Measurements from ENCODE around the gene NKX3-2.

Gene NKX3-2

GRCh38 chr4:13522282-13523104 is 21.8 kb downstream of the NKX3-2 start:
- peak in 1 of 2 donors; percentile 25 for DNase-seq (ENCODE audit: low spot score in 2 of 2)
- H3K9me3 Mint-ChIP-seq: no peaks in the 10 kb centered on the region
- H3K27me3 Mint-ChIP-seq: peaks cover 17% of the 10 kb centered on the region
- H3K4me3 Mint-ChIP-seq: no peak overlapping the region
- no peak for ATAC-seq (ENCODE audit: low read depth)
- H3K36me3 Mint-ChIP-seq: no peaks in the 10 kb centered on the region
- H3K4me1 Mint-ChIP-seq: peaks cover 3% of the 10 kb centered on the region
- no peak overlapping the region for H3K27ac Mint-ChIP-seq

DNA sequence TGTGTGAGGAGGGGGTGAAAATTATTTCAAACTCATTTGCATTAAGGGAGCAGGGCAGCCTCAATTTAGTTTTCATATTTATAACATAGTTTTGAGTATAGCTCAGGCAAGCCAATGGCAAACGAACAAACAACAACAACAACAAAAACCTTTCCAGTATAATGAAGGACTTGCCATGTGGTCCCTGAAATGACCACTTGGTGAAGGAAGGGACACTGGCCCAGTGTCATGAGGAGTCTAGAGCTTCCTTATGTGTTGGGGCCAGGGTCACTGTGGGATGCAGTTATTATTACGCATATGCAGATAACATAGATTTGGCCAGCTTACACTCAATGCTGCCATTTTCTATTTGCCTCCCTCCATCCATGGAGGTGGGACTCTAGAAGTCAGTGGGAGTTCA is 23.3 kb downstream of the NKX3-2 start:
- ATAC-seq (ENCODE audit: low read depth): no peak

DNA sequence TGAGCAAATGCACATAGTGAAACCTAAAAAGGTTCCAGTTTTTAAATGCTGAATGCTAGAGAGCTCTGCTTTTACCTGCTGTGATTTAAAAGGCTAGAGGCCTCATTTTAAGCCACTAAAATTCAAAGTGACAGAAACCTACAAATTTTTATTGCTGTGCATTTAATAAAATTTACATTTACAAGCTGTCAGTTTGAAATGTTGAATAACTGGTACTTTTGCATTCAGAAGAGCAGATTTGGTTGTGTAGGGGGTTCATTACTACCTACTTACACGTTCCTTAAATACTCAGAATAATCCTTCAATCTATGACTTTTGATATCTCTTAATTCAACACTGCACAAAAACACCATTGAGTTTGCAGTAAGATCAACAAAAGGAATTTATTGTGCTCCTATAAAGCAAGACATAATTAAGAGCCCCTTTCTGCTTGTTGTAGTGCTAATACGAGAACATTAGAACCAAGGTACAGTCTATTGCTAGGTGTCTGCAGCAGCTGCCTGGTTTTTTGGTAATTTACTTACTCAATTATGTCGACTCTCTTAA is 27.9 kb downstream of the NKX3-2 start:
- no peaks in the 10 kb centered on the region for H3K9me3 Mint-ChIP-seq
- no peaks in the 10 kb centered on the region for H3K4me1 Mint-ChIP-seq
- H3K27me3 Mint-ChIP-seq: peaks cover 7% of the 10 kb centered on the region
- no peaks in the 10 kb centered on the region for H3K36me3 Mint-ChIP-seq
- H3K27ac Mint-ChIP-seq: no peak overlapping the region
- ATAC-seq (ENCODE audit: low read depth): no peak
- H3K4me3 Mint-ChIP-seq: no peak overlapping the region
- DNase-seq (ENCODE audit: low spot score in 2 of 2): no peak

More for the DNA sequence above, 23.3 kb downstream of the NKX3-2 start:
- no peak overlapping the region for H3K4me3 Mint-ChIP-seq
- no peaks in the 10 kb centered on the region for H3K9me3 Mint-ChIP-seq
- H3K36me3 Mint-ChIP-seq: no peaks in the 10 kb centered on the region
- no peak overlapping the region for H3K27ac Mint-ChIP-seq
- no peaks in the 10 kb centered on the region for H3K4me1 Mint-ChIP-seq
- H3K27me3 Mint-ChIP-seq: peaks cover 12% of the 10 kb centered on the region
- no peak for DNase-seq (ENCODE audit: low spot score in 2 of 2)

DNA sequence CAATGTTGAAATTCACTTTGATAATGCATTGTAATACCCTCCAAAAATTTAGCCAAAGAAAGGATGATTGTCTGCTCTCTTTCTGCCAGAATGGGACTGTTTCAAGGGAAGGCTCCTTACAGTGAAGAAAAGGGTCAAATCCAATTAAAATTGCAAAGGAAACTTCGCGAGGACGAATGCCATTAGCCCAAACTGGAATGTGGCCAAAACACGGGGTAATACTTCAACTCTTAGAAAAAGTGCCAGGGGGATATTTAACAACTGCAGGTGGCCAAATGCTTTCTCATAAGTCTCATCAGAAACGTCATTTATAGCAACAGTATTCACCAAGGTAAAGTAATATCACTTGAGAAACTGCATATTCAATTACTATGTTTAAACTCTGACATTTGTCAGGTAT is 29.0 kb downstream of the NKX3-2 start:
- no peaks in the 10 kb centered on the region for H3K9me3 Mint-ChIP-seq
- no peaks in the 10 kb centered on the region for H3K4me1 Mint-ChIP-seq
- H3K27me3 Mint-ChIP-seq: peaks cover 7% of the 10 kb centered on the region
- no peaks in the 10 kb centered on the region for H3K36me3 Mint-ChIP-seq
- no peak for DNase-seq (ENCODE audit: low spot score in 2 of 2)
- H3K27ac Mint-ChIP-seq: no peak overlapping the region
- no peak overlapping the region for H3K4me3 Mint-ChIP-seq
- ATAC-seq (ENCODE audit: low read depth): no peak

DNA sequence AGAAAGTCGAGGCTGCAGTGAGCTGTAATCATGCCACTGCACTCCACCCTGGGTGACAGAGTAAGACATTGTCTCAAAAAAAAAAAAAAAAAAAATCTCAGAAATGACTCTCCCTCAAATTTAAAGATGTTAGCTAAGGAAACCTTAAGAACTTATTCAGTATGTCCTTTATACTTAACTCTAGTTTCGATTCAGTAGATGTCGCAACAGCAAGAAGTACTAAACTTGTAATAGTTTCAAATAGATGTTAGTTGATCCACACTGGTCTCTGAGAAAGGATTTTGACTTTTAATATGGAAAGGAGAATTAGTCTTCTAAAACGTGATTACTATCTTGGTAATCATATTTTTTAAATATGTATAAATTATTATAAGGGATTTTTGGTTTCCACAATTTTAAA is 29.6 kb downstream of the NKX3-2 start:
- Mint-ChIP-seq H3K27ac (no peak overlapping the region), H3K36me3 (no peaks in the 10 kb centered on the region), H3K27me3 (peaks cover 7% of the 10 kb centered on the region), H3K4me3 (no peak overlapping the region), H3K4me1 (no peaks in the 10 kb centered on the region), H3K9me3 (no peaks in the 10 kb centered on the region)
- ATAC-seq (ENCODE audit: low read depth) (no peak), DNase-seq (ENCODE audit: low spot score in 2 of 2) (no peak)

DNA sequence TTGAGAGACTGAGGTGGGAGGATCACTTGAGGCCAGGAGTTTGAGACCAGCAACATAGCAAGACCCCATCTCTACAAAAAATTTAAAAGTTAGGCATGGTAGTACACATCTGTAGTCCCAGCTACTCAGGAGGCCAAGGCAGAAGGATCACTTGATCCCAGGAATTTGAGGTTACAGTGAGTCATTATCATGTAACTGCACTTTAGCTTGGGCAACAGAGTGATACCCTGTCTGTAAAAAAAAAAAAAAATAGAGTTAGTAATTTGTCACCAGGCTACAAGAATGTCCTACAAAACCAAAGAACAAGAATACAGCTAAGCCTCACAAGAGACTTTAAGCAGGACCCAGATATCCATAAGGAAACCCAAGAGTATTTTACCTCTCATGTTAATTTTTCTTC is 33.2 kb downstream of the NKX3-2 start:
- H3K4me1 Mint-ChIP-seq: no peaks in the 10 kb centered on the region
- no peaks in the 10 kb centered on the region for H3K9me3 Mint-ChIP-seq
- peaks cover 7% of the 10 kb centered on the region for H3K27me3 Mint-ChIP-seq
- no peak overlapping the region for H3K4me3 Mint-ChIP-seq
- no peaks in the 10 kb centered on the region for H3K36me3 Mint-ChIP-seq
- ATAC-seq (ENCODE audit: low read depth): no peak
- no peak overlapping the region for H3K27ac Mint-ChIP-seq
- no peak for DNase-seq (ENCODE audit: low spot score in 2 of 2)

DNA sequence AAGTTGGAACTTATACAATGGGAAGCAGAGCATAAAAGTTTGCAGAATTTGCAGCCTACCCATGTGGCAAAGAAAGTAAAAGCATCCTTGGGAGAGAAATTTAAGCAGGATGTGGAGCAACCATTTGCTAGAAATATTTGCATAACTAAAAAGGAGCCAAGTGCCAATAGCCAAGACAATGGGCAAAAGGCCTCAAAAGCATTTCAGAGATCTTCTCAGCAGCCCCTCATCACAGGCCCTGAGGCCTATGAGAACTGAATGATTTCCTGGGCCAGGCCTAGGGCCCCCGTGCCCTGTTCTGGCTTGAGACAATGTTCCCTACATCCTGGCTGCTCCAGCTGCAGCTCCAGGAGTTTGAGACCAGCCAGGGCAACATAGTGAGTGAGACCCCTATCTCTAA is 34.9 kb downstream of the NKX3-2 start:
- Mint-ChIP-seq H3K27me3 (peaks cover 6% of the 10 kb centered on the region), H3K9me3 (no peaks in the 10 kb centered on the region), H3K36me3 (no peaks in the 10 kb centered on the region), H3K4me3 (no peak overlapping the region), H3K4me1 (no peaks in the 10 kb centered on the region), H3K27ac (no peak overlapping the region)
- DNase-seq (ENCODE audit: low spot score in 2 of 2) (no peak), ATAC-seq (ENCODE audit: low read depth) (no peak)

GRCh38 chr4:13504374-13504773 is 39.9 kb downstream of the NKX3-2 start:
- H3K27me3 Mint-ChIP-seq: peaks cover 6% of the 10 kb centered on the region
- H3K9me3 Mint-ChIP-seq: no peaks in the 10 kb centered on the region
- no peak for DNase-seq (ENCODE audit: low spot score in 2 of 2)
- no peaks in the 10 kb centered on the region for H3K36me3 Mint-ChIP-seq
- ATAC-seq (ENCODE audit: low read depth): no peak
- no peaks in the 10 kb centered on the region for H3K4me1 Mint-ChIP-seq
- no peak overlapping the region for H3K27ac Mint-ChIP-seq
- H3K4me3 Mint-ChIP-seq: no peak overlapping the region

GRCh38 chr4:13498469-13498868 is 45.8 kb downstream of the NKX3-2 start:
- no peaks in the 10 kb centered on the region for H3K4me1 Mint-ChIP-seq
- peaks cover 6% of the 10 kb centered on the region for H3K27me3 Mint-ChIP-seq
- no peak for DNase-seq (ENCODE audit: low spot score in 2 of 2)
- H3K4me3 Mint-ChIP-seq: no peak overlapping the region
- H3K9me3 Mint-ChIP-seq: no peaks in the 10 kb centered on the region
- no peak overlapping the region for H3K27ac Mint-ChIP-seq
- no peak for ATAC-seq (ENCODE audit: low read depth)
- no peaks in the 10 kb centered on the region for H3K36me3 Mint-ChIP-seq

DNA sequence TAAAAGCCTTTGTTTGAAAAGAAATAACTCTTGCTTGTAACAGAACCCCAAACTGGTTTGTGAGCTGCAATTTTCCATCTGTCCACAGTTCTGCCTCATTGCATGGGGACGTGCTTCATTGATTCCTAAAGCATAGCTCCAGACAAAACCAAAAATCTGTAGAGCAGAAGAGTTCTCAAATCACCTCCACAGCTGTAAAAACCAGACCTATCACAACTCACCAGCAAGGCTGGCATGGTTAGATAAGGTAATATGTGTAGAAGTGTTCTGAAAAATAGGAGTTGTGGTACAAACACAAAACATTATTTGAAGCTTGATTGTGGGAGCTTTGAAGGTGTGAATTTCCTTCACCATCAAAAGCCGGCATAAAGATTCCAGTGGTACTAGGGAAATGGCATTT is 47.7 kb downstream of the NKX3-2 start:
- no peak for ATAC-seq (ENCODE audit: low read depth)
- Mint-ChIP-seq H3K4me3 (no peak overlapping the region), H3K4me1 (no peaks in the 10 kb centered on the region), H3K27me3 (peaks cover 6% of the 10 kb centered on the region), H3K36me3 (no peaks in the 10 kb centered on the region), H3K9me3 (no peaks in the 10 kb centered on the region), H3K27ac (no peak overlapping the region)
- no peak for DNase-seq (ENCODE audit: low spot score in 2 of 2)

GRCh38 chr4:13495753-13496152 is 48.6 kb downstream of the NKX3-2 start:
- H3K9me3 Mint-ChIP-seq: no peaks in the 10 kb centered on the region
- DNase-seq (ENCODE audit: low spot score in 2 of 2): no peak
- no peak for ATAC-seq (ENCODE audit: low read depth)
- H3K4me3 Mint-ChIP-seq: no peak overlapping the region
- no peak overlapping the region for H3K27ac Mint-ChIP-seq
- no peaks in the 10 kb centered on the region for H3K4me1 Mint-ChIP-seq
- peaks cover 4% of the 10 kb centered on the region for H3K27me3 Mint-ChIP-seq
- H3K36me3 Mint-ChIP-seq: no peaks in the 10 kb centered on the region

DNA sequence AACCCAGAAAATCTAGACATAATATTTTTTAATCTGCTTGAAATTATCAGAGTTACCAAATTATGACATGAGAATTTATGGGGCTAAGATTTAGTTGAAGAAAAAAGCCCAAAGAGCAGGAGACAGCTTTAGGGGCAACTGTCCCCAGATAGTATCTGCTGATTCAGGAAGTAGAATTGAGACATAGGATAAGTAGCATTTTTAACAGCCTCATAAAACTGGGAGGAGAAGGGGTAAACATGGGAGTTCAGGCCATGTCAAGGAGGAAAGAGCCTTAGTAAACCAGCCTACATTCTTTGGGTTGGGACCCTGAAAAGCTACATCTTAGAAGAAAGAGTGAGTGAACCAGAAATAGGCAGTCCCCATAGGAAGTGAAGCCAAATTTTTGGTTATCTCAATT is 50.5 kb downstream of the NKX3-2 start:
- DNase-seq (ENCODE audit: low spot score in 2 of 2): no peak
- peaks cover 7% of the 10 kb centered on the region for H3K27me3 Mint-ChIP-seq
- H3K4me3 Mint-ChIP-seq: no peak overlapping the region
- H3K4me1 Mint-ChIP-seq: no peaks in the 10 kb centered on the region
- no peak overlapping the region for H3K27ac Mint-ChIP-seq
- no peaks in the 10 kb centered on the region for H3K9me3 Mint-ChIP-seq
- no peak for ATAC-seq (ENCODE audit: low read depth)
- peaks cover 2% of the 10 kb centered on the region for H3K36me3 Mint-ChIP-seq

DNA sequence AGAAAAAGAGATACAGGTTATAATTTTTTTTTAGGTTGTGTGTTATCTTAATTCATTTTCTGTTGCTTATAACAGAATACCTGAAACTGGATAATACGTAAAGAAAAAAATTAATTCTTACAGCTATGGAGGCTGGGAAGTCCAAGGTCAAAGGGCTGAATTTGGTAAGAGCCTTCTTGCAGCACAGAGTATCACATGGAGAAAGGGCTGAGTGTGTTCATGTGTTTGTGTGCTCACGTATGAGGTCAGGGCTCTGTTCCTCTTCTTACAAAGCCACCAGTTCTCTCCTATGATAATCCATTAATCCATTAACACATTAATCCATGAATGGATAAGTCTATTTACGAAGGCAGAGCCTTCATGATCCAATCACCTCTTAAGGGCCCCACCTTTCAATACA is 51.6 kb downstream of the NKX3-2 start:
- Mint-ChIP-seq H3K27ac (no peak overlapping the region), H3K4me1 (no peaks in the 10 kb centered on the region), H3K36me3 (peaks cover 2% of the 10 kb centered on the region), H3K9me3 (no peaks in the 10 kb centered on the region), H3K4me3 (no peak overlapping the region), H3K27me3 (peaks cover 10% of the 10 kb centered on the region)
- no peak for ATAC-seq (ENCODE audit: low read depth)
- DNase-seq (ENCODE audit: low spot score in 2 of 2): no peak
